Measurements from ENCODE around the gene ZRANB3.
A peak's percentile ranks its signal among the peaks of the same experiment; 100 is the strongest.

The ZRANB3 gene

GRCh38 chr2:135246711-135247270 is 284.2 kb downstream of the ZRANB3 start:
- no peak for DNase-seq

- peak; percentile 50 for DNase-seq
Observed at GRCh38 chr2:135245071-135245470, 285.9 kb downstream of the ZRANB3 start.

GRCh38 chr2:135238651-135239050 is 292.4 kb downstream of the ZRANB3 start:
- no peak for DNase-seq

GRCh38 chr2:135230150-135230549 is 300.9 kb downstream of the ZRANB3 start:
- DNase-seq: no peak

GRCh38 chr2:135227386-135227785 is 303.6 kb downstream of the ZRANB3 start:
- DNase-seq: no peak

GRCh38 chr2:135226961-135227360 is 304.1 kb downstream of the ZRANB3 start:
- DNase-seq: no peak

- DNase-seq: no peak
Observed at GRCh38 chr2:135225781-135226180, 305.2 kb downstream of the ZRANB3 start.

GRCh38 chr2:135219226-135219625 is 311.8 kb downstream of the ZRANB3 start:
- no peak for DNase-seq

- DNase-seq: no peak
Observed at GRCh38 chr2:135218426-135218825, 312.6 kb downstream of the ZRANB3 start.

GRCh38 chr2:135212757-135213156 is 318.3 kb downstream of the ZRANB3 start:
- no peak for DNase-seq

GRCh38 chr2:135208016-135208415 is 323.0 kb downstream of the ZRANB3 start:
- DNase-seq: no peak

GRCh38 chr2:135203944-135204343 is 327.1 kb downstream of the ZRANB3 start:
- DNase-seq: no peak

- no peak for DNase-seq
Observed at GRCh38 chr2:135202751-135203150, 328.3 kb downstream of the ZRANB3 start.

GRCh38 chr2:135198481-135198880 is 332.5 kb downstream of the ZRANB3 start:
- no peak for DNase-seq

GRCh38 chr2:135190799-135191198 is 340.2 kb downstream of the ZRANB3 start:
- DNase-seq: no peak

- no peak for DNase-seq
Observed at GRCh38 chr2:135189148-135189547, 341.9 kb downstream of the ZRANB3 start.

- DNase-seq: no peak
Observed at GRCh38 chr2:135187270-135187669, 343.7 kb downstream of the ZRANB3 start.

GRCh38 chr2:135186054-135186453 is 345.0 kb downstream of the ZRANB3 start:
- no peak for DNase-seq

GRCh38 chr2:135183822-135184221 is 347.2 kb downstream of the ZRANB3 start:
- no peak for DNase-seq

- DNase-seq: no peak
Observed at GRCh38 chr2:135182601-135183000, 348.4 kb downstream of the ZRANB3 start.

- DNase-seq: no peak
Observed at GRCh38 chr2:135182190-135182589, 348.8 kb downstream of the ZRANB3 start.

- no peak for DNase-seq
Observed at GRCh38 chr2:135179689-135180088, 351.3 kb downstream of the ZRANB3 start.

GRCh38 chr2:135175177-135175576 is 355.8 kb downstream of the ZRANB3 start:
- peak; percentile 92 for DNase-seq

GRCh38 chr2:135174810-135175093 is 356.3 kb downstream of the ZRANB3 start:
- DNase-seq: no peak

GRCh38 chr2:135174049-135174809 is 356.8 kb downstream of the ZRANB3 start:
- no peak for DNase-seq
